HG03108 (cell line): ENCODE results near the gene MCC.

Experiments used
- ATAC-seq: cut with Tn5 transposase; IDR thresholded peaks from one replicate; pipeline ENCODE4 v1.9.1; 2021; ENCODE audit warnings: moderate library complexity; ENCODE audit not compliant: unreplicated experiment

MCC gene

DNA sequence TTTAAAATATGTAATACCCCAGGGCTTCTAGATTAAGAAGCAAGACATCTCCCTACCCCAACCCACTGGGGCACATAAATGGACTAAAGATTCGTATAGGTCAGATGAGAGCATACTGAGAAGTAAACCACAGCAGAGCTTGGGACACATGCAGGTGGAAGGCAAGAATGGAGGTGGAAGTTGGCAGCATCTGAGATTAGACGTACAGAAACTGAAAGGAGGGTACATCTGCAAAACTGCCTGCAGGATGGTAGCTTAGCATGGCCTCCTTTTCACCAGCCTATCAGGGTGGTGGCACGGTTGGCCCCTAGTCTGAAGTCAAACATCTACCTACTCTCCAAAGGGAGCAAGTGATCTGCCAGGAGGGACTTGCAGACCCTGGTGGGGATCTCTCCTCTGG lies 235.2 kb downstream of the MCC start:
- no peak for ATAC-seq

DNA sequence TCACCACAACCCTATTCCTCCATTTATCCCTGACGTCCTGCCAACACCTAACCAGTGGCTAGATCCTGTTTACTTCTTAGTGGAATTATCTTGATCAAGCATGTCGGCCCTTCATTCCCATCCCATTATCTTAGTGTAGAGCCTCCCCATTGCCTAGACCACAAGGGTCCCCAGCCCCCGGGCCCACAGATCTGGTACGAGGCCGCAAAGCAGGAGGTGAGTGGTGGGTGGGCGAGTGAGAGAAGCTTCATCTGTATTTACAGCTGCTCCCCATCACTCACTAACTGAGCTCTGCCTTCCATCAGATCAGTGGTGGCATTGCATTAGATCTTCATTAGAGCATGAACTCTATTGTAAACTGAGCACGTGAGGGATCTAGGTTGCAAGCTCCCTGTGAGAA lies 236.2 kb downstream of the MCC start:
- ATAC-seq = no peak

DNA sequence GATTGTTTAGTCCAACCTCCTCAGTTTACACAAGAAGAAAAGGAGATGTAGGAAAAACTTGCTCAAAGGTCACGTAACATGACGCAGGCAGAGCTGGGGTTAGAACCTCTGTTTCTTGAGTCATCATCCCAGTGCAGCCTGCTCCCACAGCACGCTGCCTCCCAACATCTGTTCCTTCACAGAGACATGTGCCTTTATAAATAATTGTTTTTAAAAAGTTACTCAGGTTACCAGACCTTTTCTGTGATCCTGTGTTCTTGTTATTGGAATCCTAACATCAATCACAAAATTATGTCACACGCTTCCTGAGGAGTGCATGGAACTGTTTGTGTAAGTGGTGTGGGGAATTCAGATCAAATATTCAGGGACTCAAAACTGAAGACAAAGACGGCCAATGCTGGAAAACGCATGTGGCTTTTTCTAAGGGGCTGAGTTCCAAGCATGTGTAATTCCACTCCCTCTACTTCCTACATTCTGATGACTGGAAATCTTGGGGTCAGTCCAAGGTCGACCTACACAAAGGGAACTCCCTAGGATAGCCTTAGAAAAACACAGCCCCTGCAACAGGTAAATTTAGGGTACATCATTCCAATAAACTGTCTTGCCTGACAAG lies 237.8 kb downstream of the MCC start:
- ATAC-seq = no peak

- ATAC-seq = no peak
These were observed 239.0 kb downstream of the MCC start for GRCh38 chr5:113249206-113249605.

- ATAC-seq = no peak
These were observed 241.8 kb downstream of the MCC start for GRCh38 chr5:113246361-113246870.

DNA sequence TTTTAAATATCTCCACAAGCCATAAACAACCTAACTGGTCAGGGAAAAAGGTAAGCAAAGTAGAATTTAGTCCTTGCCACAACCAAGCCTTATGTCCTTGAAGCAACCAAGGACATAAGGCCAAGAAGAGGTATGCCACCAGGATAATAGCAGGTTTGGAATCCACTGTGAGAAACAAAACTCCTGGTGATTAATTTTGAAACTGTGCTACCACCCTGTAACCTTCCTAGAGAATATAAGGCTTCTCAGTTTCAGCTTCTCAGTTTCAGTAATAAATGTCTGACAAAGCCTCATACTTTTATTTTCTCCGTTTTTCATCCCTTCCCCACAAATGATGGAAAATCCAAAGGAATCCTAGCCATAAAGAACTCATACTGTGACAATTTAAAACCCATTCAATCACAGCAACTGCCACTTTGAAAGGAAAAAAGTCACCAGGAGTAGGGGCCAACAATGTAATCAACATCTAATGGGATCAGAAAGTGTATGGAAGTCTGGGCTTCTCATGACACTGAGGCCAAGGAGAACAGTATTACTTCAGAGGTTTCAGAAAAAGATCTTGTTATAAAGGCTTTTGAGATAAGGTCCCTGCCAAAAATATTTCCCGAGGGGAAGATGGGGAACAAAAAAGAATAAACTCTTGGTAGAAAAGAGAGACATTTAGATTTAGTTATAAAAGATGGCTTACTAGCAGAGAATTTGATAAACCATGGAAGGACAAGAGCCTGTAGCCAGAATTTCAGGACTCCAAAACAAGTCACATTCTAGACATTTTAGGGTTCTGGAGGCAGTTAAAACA lies 242.6 kb downstream of the MCC start:
- ATAC-seq = no peak

DNA sequence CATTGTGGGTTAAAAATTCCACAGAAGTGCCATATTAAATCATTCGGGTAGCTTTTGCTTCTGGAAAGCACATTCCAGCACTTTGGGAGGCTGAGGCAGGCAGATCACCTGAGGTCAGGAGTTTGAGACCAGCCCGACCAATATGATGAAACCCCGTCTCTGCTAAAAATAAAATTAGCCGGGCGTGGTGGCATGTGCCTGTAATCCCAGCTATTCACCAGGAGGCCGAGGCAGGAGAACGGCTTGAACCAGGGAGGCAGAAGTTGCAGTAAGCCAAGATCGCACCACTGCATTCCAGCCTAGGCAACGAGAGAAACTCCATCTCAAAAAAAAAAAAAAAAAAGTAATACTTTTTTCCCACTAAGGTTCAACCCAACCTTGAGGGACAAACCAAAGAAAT lies 243.3 kb downstream of the MCC start:
- no peak for ATAC-seq

GRCh38 chr5:113243349-113243664 lies 244.9 kb downstream of the MCC start:
- no peak for ATAC-seq

- no peak for ATAC-seq
These were observed 245.5 kb downstream of the MCC start for GRCh38 chr5:113242481-113243348.

GRCh38 chr5:113240951-113241726 lies 247.1 kb downstream of the MCC start:
- no peak for ATAC-seq

GRCh38 chr5:113240032-113240431 lies 248.2 kb downstream of the MCC start:
- ATAC-seq = no peak

- ATAC-seq = no peak
These were observed 250.4 kb downstream of the MCC start for GRCh38 chr5:113237893-113238292.

GRCh38 chr5:113236536-113237288 lies 251.5 kb downstream of the MCC start:
- ATAC-seq = no peak

GRCh38 chr5:113235884-113236283 lies 252.4 kb downstream of the MCC start:
- ATAC-seq = no peak

DNA sequence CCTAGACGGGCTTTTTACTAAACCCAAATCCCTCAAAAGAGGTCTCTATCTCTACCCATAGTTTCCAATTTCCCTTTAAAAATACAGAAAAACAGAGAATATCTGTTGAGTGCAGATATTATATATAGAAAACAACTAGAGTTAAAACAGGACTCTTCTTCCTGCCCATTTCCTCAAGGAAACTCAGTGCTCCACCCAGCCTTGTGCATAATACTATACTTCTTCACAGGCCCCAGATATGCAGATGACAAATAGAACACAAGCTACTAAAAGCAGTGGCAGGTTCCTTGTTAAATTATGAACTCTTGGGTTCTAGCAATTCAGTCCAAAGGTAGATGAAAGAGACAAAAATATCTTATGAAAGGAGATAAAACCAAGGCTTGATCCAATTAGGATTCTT lies 253.7 kb downstream of the MCC start:
- ATAC-seq = no peak

DNA sequence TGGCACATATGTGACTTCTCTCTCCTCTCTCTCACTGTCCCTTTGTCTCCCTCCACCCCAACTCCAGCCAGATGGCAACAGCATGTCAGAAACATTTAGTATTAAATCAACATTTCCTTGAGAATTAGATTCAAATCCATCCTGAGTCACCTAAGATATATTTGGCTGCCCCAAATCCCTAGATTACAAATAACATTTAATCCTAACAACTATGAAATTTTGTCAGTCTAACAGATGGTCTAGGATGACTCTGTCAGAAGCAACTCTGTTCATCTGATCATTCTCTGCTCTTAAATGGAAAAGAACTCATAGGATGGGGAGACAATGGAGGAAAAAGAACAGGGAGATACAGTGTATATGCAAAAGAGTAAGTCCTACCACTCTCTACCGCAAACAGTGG lies 254.6 kb downstream of the MCC start:
- no peak for ATAC-seq

DNA sequence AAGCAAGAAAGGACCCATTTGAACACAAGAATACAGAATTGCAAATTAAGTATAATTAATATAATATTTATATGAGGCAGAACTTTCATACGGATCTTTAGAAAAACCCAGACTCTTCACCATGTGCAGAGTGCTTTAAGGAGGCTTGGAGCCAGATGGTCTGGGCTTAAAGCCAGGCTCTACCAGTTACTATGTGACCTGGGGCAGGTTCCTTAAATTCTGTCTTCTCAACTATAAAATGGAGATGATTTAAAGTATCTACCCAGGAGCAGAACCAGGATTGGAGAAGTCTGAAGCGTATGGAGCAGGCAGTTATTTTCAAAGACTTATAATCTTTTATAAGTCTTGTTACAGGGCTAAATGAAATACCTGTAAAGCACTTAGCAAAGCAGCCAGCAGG lies 255.6 kb downstream of the MCC start:
- ATAC-seq = no peak

DNA sequence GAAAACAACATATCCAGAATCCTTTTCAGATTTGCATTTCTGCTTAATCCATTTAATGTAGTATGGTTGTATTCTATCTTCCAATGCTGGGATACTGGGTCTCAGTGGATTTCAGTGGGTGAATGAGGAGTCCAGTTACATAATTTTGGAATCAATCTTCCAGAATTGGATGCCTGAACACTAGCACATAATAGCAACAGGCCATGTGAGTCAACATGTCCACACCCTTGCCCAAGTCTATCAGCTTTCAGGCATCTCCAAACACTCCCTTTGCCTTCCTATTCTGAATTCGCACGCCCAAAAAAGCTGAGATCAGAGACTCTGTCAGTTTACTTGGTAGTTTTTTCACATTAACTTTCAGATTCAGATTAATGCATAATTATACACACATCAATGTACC lies 256.0 kb downstream of the MCC start:
- no peak for ATAC-seq

- no peak for ATAC-seq
These were observed 256.6 kb downstream of the MCC start for GRCh38 chr5:113231653-113232000.
